ENCODE measurements around the gene CSAG3. TPM values are rescaled to one million over a fixed set of nuclear protein-coding genes. Genes with fewer than 3 reads are reported as not detected.
"Not testable (repeated sequence)": the region's sequence is repeated elsewhere in the genome, so short reads cannot be mapped to it uniquely, and the experiment has no call there.

The CSAG3 gene
- total RNA-seq, 4 donors from 2014 or later: not detected

DNA sequence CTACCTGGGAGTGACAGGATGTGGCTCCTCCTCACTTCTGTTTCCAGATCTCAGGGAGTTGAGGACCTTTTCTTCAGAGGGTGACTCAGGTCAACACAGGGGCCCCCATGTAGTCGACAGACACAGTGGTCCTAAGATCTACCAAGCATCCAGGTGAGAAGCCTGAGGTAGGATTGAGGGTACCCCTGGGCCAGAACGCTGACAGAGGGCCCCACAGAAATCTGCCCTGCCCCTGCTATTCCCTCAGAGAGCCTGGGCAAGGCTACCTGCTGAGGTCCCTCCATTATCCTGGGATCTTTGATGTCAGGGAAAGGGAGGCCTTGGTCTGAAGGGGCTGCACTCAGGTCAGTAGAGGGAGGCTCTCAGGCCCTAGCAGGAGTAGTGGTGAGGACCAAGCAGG is 23.9 kb upstream of the CSAG3 start:
- H3K27ac ChIP-seq: no peak overlapping the region
- ATAC-seq: no peak
- H3K4me1 ChIP-seq: no peaks in the 10 kb centered on the region
- no peaks in the 10 kb centered on the region for H3K27me3 ChIP-seq
- WGBS, 2 donors (ENCODE audit: low coverage in 1 of 2): no CpG with 5 or more reads among the region's 2 CpGs
- no peak overlapping the region for H3K4me3 ChIP-seq
- H3K36me3 ChIP-seq: no peaks in the 10 kb centered on the region
- no peaks in the 10 kb centered on the region for H3K9me3 ChIP-seq
- TF ChIP-seq POLR2AphosphoS5 (IDR thresholded peaks at IDR 0.05) (no peak), EP300 (IDR thresholded peaks at IDR 0.05) (no peak), POLR2A (IDR thresholded peaks at IDR 0.05) (no peak)
- TF ChIP-seq, protein P1, sequence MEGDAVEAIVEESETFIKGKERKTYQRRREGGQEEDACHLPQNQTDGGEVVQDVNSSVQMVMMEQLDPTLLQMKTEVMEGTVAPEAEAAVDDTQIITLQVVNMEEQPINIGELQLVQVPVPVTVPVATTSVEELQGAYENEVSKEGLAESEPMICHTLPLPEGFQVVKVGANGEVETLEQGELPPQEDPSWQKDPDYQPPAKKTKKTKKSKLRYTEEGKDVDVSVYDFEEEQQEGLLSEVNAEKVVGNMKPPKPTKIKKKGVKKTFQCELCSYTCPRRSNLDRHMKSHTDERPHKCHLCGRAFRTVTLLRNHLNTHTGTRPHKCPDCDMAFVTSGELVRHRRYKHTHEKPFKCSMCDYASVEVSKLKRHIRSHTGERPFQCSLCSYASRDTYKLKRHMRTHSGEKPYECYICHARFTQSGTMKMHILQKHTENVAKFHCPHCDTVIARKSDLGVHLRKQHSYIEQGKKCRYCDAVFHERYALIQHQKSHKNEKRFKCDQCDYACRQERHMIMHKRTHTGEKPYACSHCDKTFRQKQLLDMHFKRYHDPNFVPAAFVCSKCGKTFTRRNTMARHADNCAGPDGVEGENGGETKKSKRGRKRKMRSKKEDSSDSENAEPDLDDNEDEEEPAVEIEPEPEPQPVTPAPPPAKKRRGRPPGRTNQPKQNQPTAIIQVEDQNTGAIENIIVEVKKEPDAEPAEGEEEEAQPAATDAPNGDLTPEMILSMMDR (IDR thresholded peaks at IDR 0.05): no peak

DNA sequence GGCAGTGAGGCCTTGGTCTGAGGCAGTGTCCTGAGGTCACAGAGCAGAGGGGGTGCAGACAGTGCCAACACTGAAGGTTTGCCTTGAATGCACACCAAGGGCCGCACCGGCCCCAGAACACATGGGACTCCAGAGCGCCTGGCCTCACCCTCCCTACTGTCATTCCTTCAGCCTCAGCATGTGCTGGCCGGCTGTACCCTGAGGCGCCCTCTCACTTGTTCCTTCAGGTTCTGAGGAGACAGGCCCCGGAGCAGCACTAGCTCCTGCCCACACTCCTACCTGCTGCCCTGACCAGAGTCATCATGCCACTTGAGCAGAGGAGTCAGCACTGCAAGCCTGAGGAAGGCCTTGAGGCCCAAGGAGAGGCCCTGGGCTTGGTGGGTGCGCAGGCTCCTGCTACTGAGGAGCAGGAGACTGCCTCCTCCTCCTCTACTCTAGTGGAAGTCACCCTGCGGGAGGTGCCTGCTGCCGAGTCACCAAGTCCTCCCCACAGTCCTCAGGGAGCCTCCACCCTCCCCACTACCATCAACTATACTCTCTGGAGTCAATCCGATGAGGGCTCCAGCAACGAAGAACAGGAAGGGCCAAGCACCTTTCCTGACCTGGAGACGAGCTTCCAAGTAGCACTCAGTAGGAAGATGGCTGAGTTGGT is 23.0 kb upstream of the CSAG3 start:
- H3K4me1 ChIP-seq: no peaks in the 10 kb centered on the region

DNA sequence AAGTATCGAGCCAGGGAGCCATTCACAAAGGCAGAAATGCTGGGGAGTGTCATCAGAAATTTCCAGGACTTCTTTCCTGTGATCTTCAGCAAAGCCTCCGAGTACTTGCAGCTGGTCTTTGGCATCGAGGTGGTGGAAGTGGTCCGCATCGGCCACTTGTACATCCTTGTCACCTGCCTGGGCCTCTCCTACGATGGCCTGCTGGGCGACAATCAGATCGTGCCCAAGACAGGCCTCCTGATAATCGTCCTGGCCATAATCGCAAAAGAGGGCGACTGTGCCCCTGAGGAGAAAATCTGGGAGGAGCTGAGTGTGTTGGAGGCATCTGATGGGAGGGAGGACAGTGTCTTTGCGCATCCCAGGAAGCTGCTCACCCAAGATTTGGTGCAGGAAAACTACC is 22.5 kb upstream of the CSAG3 start:
- not testable (repeated sequence) for H3K27ac ChIP-seq, H3K27me3 ChIP-seq, ATAC-seq, H3K4me1 ChIP-seq, H3K4me3 ChIP-seq, H3K36me3 ChIP-seq, H3K9me3 ChIP-seq
- WGBS, 2 donors (ENCODE audit: low coverage in 1 of 2): no CpG with 5 or more reads among the region's 12 CpGs

More for the DNA sequence above, 23.0 kb upstream of the CSAG3 start:
- Histone ChIP-seq H3K4me3 (no peak overlapping the region), H3K36me3 (no peaks in the 10 kb centered on the region), H3K27ac (no peak overlapping the region), H3K9me3 (no peaks in the 10 kb centered on the region), H3K27me3 (no peaks in the 10 kb centered on the region)
- no peak for ATAC-seq
- no peak for TF ChIP-seq POLR2AphosphoS5 (IDR thresholded peaks at IDR 0.05)
- TF ChIP-seq, protein P1 (IDR thresholded peaks at IDR 0.05): no peak
- no peak for TF ChIP-seq POLR2A (IDR thresholded peaks at IDR 0.05)
- TF ChIP-seq EP300 (IDR thresholded peaks at IDR 0.05): no peak
- no CpG with 5 or more reads among the region's 12 CpGs for WGBS, 2 donors (ENCODE audit: low coverage in 1 of 2)

DNA sequence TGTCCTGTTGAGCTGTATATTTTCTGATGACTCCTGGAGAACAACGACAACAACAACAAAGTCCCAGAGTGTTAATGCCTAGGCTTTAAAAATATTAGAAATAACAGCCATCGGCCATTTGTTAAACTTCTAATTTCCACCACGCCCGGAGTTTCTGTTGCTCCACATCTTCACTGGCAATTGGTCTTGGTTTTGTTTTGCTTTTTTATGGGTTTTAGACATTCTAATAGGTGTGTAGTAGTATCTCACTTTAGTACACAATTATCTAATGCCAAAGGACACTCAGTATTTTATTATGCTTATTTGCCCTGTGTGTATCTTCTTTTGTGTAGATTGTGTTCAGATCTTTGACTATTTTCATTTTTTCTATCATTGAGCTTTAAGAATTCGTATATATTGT is 20.5 kb upstream of the CSAG3 start:
- ATAC-seq: no peak
- Histone ChIP-seq H3K36me3 (no peaks in the 10 kb centered on the region), H3K27me3 (no peaks in the 10 kb centered on the region), H3K4me3 (no peak overlapping the region), H3K4me1 (no peaks in the 10 kb centered on the region), H3K9me3 (no peaks in the 10 kb centered on the region), H3K27ac (no peak overlapping the region)
- TF ChIP-seq POLR2A (IDR thresholded peaks at IDR 0.05): no peak
- TF ChIP-seq, protein P1 (IDR thresholded peaks at IDR 0.05): no peak
- TF ChIP-seq POLR2AphosphoS5 (IDR thresholded peaks at IDR 0.05): no peak
- no peak for TF ChIP-seq EP300 (IDR thresholded peaks at IDR 0.05)
- 70 to 89% methylated on average over 5 of the region's 5 CpGs for WGBS, 2 donors (ENCODE audit: low coverage in 1 of 2)

DNA sequence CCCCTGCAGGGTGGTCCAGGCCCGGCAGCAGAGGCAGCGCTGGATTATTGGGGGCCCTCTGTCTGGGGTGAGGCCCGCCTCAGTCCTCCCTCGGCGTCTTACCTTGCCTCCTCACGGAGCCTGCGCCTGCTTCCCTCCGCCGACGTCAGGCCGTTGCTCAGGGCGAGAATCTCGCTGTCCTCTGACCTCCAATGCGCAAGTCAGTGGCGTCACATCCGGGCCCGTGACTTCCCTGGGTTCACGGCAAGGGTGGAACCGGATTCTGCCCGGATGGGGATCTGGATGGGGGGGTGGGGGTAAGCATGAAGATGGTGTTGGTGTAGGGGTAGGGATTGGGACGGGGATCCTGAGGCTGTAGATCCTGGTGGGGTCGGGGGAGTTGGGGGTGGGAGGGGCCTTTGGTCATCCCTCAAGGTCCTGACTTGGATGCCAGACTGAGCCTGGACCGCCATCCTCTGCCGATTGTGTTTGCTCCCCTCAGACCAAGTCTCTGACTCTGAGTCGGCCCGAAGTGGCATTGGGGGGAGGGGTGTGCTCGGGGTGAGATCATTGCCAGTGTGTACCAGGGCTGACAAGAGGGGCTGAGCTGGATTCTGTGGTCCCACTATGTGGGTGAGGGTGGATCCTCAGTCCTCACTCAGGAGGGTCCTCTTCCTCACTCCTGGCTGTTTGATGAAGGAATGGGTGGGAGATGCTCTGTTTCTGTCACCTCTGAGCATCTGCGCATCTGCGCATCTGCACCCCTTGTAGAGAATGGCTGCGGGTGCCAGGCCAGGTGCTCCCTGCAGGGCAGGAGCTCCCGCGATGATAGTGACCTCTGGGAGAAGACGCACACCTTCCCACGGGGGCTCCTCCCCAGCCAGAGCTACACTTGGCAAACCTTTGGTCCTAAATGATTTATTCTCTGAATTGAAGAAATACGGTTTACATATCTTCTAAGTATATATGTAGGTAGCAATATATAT is 5.0 kb upstream of the CSAG3 start, which contains the start of gene MAGEA2:
MAGEA2 (minus strand) TSS at position 157 of the 965 bp plus-strand sequence. CDS start 2,479 bp downstream, outside the sequence.
- not testable (repeated sequence) for H3K4me3 ChIP-seq, H3K4me1 ChIP-seq, H3K27me3 ChIP-seq, H3K36me3 ChIP-seq, H3K9me3 ChIP-seq, ATAC-seq, H3K27ac ChIP-seq
- WGBS, 2 donors (ENCODE audit: low coverage in 1 of 2): no CpG with 5 or more reads among the region's 35 CpGs

DNA sequence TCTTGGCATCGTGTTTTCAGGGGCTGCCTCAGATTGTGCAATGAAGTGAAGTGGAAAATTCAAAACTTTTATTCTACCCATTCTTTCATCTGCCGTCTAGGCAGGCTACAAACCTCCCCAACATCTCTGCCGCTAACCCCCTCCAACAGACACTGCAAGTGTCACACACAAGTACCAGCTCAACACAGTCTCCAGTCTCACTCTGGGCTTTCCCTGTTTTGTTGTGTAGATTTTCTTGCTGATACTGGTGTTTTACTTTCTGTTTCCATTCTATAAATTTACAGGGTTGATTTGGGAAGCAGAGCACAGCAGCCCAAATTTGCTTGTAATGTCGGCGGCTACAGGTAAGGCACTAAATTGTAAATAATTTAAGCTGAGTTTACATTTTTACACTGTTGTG is 4.1 kb upstream of the CSAG3 start:
- WGBS, 2 donors (ENCODE audit: low coverage in 1 of 2): no CpG with 5 or more reads among the region's 5 CpGs
- not testable (repeated sequence) for H3K27ac ChIP-seq, ATAC-seq, H3K36me3 ChIP-seq, H3K4me3 ChIP-seq, H3K4me1 ChIP-seq, H3K9me3 ChIP-seq, H3K27me3 ChIP-seq

DNA sequence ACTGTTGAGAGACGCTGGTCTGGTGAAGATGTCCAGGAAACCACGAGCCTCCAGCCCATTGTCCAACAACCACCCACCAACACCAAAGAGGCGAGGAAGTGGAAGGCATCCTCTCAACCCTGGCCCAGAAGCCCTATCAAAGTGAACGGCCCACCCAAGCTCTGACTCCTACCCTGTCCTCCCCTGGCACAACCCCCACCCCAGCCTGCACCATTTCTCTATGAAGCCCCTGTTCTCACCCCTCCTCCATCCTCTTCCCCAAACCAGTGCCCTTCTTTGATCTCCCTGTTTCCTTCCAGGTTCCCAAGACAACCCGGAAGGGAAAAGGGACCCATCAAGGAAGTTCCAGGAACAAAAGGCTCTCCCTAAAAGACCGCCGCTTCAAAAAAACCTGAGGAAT is 526 bp downstream of the CSAG3 start:
- H3K36me3 ChIP-seq, H3K4me3 ChIP-seq, H3K27me3 ChIP-seq, H3K27ac ChIP-seq, ATAC-seq, H3K4me1 ChIP-seq, H3K9me3 ChIP-seq: not testable (repeated sequence)
- WGBS, 2 donors (ENCODE audit: low coverage in 1 of 2): no CpG with 5 or more reads among the region's 7 CpGs

DNA sequence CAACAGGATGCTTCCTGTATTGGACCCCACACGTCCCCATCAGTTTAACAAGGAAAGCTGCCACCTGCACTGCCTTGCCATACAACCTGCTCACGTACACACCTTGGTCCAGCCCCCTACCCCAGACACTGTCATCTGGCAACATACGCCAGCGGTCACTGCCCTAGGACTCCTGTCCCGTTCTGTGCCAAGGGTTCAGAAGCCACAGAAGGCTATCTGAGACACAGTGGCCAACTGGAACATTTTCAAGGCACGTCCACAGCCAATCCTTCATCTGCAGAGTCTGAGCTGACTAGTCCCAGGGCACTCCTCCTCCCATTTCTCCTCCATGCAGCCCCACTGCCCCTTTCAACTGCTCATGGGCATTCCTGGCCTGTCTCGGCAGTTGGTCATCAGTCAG is 2.6 kb downstream of the CSAG3 start:
- H3K4me1 ChIP-seq, H3K27ac ChIP-seq, H3K27me3 ChIP-seq, H3K4me3 ChIP-seq, H3K36me3 ChIP-seq, H3K9me3 ChIP-seq, ATAC-seq: not testable (repeated sequence)
- no CpG with 5 or more reads among the region's 7 CpGs for WGBS, 2 donors (ENCODE audit: low coverage in 1 of 2)

DNA sequence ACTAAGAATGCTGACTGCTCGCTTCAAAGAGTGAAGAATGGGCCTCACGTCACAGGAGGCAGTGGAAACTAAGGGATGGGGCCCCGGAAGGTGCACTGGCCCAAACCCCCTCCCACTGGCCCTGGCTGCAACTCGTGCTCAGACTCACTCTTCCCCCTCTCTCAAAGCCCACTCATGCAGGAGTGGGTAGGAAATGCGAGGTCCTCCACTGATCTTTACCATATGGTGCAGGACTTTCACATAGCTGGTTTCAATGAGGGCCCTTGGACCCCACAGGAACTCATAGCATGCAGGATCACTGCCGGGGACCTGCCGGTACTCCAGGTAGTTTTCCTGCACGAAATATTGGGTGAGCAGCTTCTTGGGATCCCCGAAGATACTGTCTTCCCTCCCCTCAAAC is 7.5 kb downstream of the CSAG3 start:
- ATAC-seq, H3K27ac ChIP-seq: not testable (repeated sequence)

More for the DNA sequence above, 7.5 kb downstream of the CSAG3 start:
- H3K4me3 ChIP-seq, H3K27me3 ChIP-seq, H3K4me1 ChIP-seq, H3K9me3 ChIP-seq, H3K36me3 ChIP-seq: not testable (repeated sequence)
- WGBS, 2 donors (ENCODE audit: low coverage in 1 of 2): 54 to 77% methylated on average over 5 to 7 of the region's 9 CpGs

Measured in gastroesophageal sphincter (tissue), 4 donors.